Measurements from ENCODE around the gene SEC61A1. TPM values are rescaled to one million over a fixed set of nuclear protein-coding genes. Genes with fewer than 3 reads are reported as not detected.

The SEC61A1 gene
- total RNA-seq, 3 donors from 2014 or later (not counting 1 experiment from before 2014, with no cell fraction given), result 143 to 172 (median 148) TPM

- no peak for DNase-seq
- Mint-ChIP-seq H3K4me1 (peaks cover 4 to 9% of the 10 kb centered on the region in 2 donors), H3K9me3 (no peaks in the 10 kb centered on the region), H3K4me3 (no peak overlapping the region), H3K27me3 (ENCODE audit: low read depth in 2 of 2) (no peaks in the 10 kb centered on the region), H3K36me3 (peaks cover 16% of the 10 kb centered on the region), H3K27ac (peak overlapping the region in 1 of 2 donors; percentile 31)
- 90% methylated on average over 13 of the region's 13 CpGs for WGBS (ENCODE audit: insufficient coverage)
- ATAC-seq, result no peak
- Histone ChIP-seq H3K4me1 (ENCODE audit: control insufficient read depth, insufficient read depth, low read length) (peaks cover 10% of the 10 kb centered on the region), H3K4me3 (ENCODE audit: low read length) (no peak overlapping the region), H3K36me3 (ENCODE audit: control insufficient read depth, insufficient read depth, low read length) (peaks cover 68% of the 10 kb centered on the region), H3K27ac (ENCODE audit: low read length) (no peak overlapping the region), H3K27me3 (ENCODE audit: control insufficient read depth, insufficient read depth, low read length) (no peaks in the 10 kb centered on the region), H3K9me3 (ENCODE audit: control insufficient read depth, insufficient read depth, low read length) (no peaks in the 10 kb centered on the region)
- intact Hi-C loops (cut with micrococcal nuclease), result no loop called here
- no peak for TF ChIP-seq CTCF (IDR thresholded peaks at IDR 0.05)
Measured at GRCh38 chr3:128070898-128071591, 18.8 kb downstream of the SEC61A1 start.

- DNase-seq (no peak), ATAC-seq (no peak)
- H3K4me1 ChIP-seq (ENCODE audit: control insufficient read depth, insufficient read depth, low read length), result peaks cover 17% of the 10 kb centered on the region
- no peaks in the 10 kb centered on the region for H3K9me3 Mint-ChIP-seq
- H3K4me3 ChIP-seq (ENCODE audit: low read length), result no peak overlapping the region
- no peak overlapping the region for H3K4me3 Mint-ChIP-seq
- 81% methylated on average over 11 of the region's 11 CpGs for WGBS (ENCODE audit: insufficient coverage)
- peaks cover 60% of the 10 kb centered on the region for H3K36me3 ChIP-seq (ENCODE audit: control insufficient read depth, insufficient read depth, low read length)
- H3K27ac ChIP-seq (ENCODE audit: low read length), result no peak overlapping the region
- H3K9me3 ChIP-seq (ENCODE audit: control insufficient read depth, insufficient read depth, low read length), result no peaks in the 10 kb centered on the region
- H3K27ac Mint-ChIP-seq, result no peak overlapping the region
- H3K27me3 ChIP-seq (ENCODE audit: control insufficient read depth, insufficient read depth, low read length), result peaks cover 4% of the 10 kb centered on the region
- no peak for TF ChIP-seq CTCF (IDR thresholded peaks at IDR 0.05)
- intact Hi-C loops (cut with micrococcal nuclease), result no loop called here
- H3K4me1 Mint-ChIP-seq, result peaks cover 4 to 13% of the 10 kb centered on the region in 2 donors
- H3K27me3 Mint-ChIP-seq (ENCODE audit: low read depth in 2 of 2), result no peaks in the 10 kb centered on the region
- peaks cover 16% of the 10 kb centered on the region for H3K36me3 Mint-ChIP-seq
Measured at GRCh38 chr3:128071771-128072453, 19.7 kb downstream of the SEC61A1 start.

- H3K4me1 Mint-ChIP-seq, result peaks cover 4 to 13% of the 10 kb centered on the region in 2 donors
- H3K4me1 ChIP-seq (ENCODE audit: control insufficient read depth, insufficient read depth, low read length), result peaks cover 23% of the 10 kb centered on the region
- peaks cover 4% of the 10 kb centered on the region for H3K27me3 ChIP-seq (ENCODE audit: control insufficient read depth, insufficient read depth, low read length)
- no peak overlapping the region for H3K4me3 ChIP-seq (ENCODE audit: low read length)
- no peaks in the 10 kb centered on the region for H3K27me3 Mint-ChIP-seq (ENCODE audit: low read depth in 2 of 2)
- H3K9me3 Mint-ChIP-seq, result no peaks in the 10 kb centered on the region
- H3K9me3 ChIP-seq (ENCODE audit: control insufficient read depth, insufficient read depth, low read length), result no peaks in the 10 kb centered on the region
- ATAC-seq (no peak), DNase-seq (no peak)
- intact Hi-C loops (cut with micrococcal nuclease), result no loop called here
- H3K36me3 Mint-ChIP-seq, result peaks cover 9% of the 10 kb centered on the region
- H3K27ac Mint-ChIP-seq, result no peak overlapping the region
- no peak overlapping the region for H3K4me3 Mint-ChIP-seq
- WGBS (ENCODE audit: insufficient coverage), result 93% methylated on average over 13 of the region's 13 CpGs
- peaks cover 53% of the 10 kb centered on the region for H3K36me3 ChIP-seq (ENCODE audit: control insufficient read depth, insufficient read depth, low read length)
- no peak overlapping the region for H3K27ac ChIP-seq (ENCODE audit: low read length)
- no peak for TF ChIP-seq CTCF (IDR thresholded peaks at IDR 0.05)
Measured at GRCh38 chr3:128072454-128073184, 20.4 kb downstream of the SEC61A1 start.
